8988T (cell line): Measurements from ENCODE around the gene SHROOM3.

Experiments used
- DNase-seq: peaks from one replicate; pipeline ENCODE4 v3.0.0; 2011

Gene SHROOM3

DNA sequence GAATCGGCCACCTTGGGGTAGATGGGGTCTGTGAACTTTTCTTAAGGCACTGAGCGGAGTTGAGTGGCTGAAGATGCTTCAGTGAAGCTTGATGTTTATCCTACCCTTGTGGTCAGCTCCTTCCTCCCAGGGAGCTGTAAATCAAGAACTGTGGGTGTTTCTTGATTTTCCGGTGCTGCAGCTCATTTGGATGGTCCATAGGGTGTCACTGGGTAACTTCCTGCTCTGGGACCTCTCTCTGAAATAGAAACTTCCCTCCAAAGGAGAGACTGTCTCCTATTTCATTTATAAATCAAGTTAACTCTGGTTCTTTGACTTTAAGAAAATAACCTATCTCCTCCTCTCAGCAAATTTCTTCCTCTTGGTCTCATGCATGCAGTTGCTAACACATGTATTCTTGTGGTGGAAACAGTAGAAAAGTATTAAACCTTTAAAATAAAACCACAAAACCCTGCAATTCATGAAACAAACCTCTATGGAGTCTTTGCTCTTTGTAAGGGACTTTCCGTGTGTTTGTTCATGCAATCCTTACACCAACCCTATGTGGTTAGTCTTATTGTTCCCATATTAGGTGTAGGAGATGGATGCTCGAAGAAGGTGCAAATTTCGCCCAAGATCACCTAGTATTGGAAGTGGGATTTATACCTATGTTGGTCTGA lies 110.3 kb downstream of the SHROOM3 start:
- DNase-seq, result no peak

DNA sequence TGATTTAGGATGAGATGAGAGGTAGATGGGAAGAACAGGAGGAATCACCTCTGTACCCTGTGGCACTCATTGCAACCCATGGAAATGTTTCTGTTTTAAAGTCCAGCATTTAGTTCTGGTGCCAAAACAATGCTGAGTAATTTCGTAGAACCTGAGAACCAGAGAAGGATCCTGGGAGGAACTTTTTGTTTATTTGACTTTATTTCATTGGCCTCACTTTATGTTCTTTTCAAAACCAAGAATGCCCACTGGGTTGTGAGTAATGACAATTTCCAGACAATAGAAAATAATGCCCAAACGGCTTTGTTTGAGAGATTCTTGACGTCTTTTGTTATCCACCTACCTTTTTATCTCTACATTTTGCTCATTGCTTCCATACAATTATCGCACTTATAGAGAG lies 111.3 kb downstream of the SHROOM3 start:
- DNase-seq, result no peak

DNA sequence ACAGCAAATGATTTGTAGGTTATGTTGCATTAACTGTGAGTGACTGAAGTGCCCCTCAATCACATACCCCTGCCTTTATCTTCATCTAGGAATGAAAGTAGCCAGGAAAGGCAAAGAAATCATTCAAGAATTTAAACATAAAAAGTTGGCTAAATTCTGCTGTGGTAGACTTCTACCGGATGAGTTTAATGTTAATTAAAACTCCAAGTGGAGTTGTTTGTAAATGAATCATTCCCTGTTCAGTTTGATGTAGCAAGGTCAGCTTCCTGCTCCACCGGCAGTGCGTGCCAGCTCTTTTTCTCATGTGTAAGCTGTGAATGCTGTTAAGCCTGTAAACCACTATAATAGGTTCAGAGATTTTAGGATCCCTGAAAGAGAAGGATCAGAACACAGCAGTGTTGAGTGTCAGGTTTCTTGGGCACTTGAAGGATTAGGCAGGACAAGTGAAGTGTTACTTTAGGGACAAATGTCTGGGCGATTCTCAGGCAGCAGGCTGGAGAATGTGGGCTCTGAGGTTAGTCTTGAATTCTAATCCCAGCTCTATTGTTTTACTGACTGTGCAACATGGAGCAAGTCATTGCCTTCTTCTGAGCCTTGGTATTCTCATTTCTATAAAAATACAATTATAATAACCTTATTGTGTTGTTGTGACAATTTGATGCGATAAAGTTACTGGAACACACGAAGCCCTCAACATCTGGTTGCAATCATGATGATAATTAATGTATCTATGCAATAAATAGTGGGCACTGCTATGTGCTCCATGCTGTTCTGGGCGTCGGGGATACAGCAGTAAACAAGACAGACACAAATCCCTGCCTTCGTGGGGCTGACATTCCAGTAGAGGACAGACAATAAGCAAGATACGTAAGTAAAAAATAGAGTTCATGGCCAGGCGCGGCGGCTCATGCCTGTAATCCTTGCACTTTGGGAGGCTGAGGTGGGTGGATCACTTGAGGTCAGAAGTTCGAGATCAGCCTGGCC lies 112.0 kb downstream of the SHROOM3 start:
- no peak for DNase-seq

DNA sequence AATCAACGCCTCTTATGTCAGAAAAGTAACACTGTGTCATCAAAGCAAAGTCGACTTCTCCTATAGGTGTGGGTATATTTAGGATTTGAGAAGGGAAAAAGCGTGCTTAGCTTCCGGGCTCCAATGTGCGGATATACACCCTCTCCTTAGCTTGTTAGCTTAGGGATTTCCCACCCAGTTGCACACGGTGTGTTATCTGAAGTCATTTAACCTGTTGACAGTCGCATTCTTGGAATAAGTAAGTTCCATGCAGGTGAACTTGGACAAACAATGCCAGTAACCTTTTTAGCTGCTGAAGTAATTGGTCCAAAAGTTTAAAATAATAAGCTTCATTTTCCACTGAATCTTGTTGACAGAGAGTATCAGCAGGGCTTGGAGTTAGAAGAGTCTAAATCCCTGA lies 113.7 kb downstream of the SHROOM3 start:
- DNase-seq, result no peak

DNA sequence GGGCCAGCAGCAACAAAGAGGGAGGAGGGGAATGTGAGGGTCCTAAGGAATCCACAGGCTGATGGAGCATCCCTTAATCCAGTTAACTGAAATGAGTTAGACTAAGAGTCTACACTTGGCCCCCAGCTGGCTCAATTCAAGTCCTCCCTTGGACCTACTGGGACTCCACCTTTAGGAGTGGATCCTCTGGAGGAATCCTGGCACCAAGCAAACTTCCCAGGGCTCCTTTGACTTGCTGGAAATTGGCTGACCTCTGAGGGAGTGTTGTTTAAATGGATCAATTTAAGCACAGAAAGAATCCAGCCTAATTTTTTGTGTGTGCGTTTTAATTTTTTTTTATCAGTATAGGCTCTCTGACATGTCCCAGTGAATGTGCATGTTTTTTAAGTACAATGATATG lies 114.7 kb downstream of the SHROOM3 start:
- DNase-seq, result no peak

DNA sequence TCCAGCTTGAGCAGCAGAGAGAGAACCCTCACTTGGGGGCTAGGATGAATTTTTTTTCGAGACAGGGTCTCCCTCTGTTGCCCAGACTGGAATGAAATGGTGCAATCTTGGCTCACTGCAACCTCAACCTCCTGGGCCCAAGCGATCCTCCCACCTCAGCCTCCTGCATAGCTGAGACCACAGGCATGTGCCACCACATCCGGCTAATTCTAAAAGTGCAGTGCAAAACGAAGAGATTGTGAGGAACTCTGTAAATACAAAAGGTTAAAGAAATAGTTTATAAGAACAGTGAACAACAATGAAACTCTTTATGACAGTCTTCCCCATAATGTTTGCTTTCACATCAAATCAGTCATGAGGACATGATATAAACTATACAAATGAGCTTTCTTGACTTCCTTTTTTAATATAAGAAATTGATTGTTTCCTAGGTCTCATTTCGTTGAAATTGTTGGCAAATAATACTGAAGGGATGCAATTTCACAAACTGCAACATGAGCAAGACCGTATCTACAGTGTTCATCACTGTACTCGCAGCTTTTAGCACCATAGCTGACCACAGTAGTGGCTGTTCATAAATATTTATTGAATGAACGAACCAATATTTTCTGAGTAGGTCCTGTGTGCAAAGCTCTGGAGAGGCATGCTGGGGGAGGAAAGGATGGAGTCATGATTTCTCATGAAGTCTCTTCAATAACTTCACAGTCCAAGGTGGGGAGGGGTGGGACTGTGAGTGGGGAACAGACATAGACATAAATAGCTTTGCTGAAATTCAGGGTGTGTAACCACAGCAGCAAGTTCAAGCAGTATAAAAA lies 116.1 kb downstream of the SHROOM3 start:
- no peak for DNase-seq

DNA sequence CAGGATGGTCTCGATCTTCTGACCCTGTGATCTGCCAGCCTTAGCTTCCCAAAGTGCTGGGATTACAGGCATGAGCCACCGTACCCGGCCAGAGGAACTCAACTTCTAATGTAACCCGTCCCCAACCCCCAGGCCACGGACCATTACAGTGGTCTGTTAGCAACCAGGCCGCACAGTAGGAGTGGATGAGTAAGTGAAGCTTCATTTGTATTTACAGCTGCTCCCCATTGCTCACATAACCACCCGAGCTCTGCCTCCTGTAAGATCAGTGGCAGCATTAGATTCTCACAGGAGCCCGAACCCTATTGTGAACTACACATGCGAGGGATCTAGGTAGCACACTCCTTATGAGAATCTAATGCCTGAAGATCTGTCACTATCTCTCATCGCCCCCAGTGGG lies 119.6 kb downstream of the SHROOM3 start:
- DNase-seq, result no peak

DNA sequence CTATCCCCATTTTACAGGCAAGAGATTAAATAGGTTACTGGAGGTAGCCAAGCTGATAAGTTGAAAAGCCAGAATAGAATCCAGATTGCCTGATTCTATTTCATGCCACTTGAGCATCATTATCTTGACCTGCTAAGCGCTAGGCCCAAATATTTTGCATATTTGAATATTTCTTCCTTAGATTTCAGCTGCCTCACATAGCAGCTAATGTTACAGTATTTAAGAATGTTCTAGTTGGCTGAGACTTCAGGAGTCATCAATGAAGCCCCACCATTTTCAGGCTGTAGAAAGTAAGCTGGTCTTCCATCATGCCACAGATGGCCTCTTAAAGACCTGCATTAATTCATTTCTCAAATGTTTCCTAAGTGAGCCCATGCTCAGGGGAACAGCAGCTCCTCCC lies 121.4 kb downstream of the SHROOM3 start:
- DNase-seq, result no peak

DNA sequence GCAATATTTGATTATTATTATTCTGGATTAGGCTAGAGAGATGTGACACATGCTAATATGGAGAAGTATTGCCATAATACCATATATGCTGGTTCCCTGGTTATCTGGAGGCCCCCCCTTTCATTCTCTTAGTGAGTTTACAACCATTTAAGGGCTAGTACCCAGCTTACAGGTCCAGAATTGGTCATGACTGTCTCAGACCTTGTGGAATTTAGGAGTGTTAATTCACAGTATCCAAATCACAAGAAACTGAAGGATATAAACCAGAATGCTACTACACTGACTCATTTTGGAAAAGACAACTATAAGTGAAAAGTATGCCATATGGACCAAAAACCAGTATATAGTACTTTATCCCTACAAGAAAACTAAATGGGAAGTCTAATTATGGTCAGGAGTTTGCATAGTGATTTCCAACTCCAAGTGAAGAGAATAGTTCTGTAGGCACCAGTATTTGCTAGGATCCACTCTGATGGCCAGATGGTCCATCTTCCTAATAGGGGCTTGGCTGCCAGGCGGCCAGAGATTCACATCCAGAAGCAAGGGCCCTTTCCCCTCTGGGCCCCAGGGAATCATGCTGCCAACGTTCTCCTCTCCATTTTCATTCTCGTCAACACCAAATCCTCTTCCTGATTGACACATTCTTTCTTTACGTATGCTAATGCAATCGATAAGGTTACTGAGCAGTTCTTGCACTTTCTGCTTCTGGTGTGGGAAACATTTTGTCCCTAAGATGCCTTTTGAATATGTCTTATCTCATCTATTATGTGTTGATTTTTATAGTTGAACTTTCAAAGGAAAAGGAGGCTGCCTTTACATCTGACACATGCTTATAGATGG lies 123.6 kb downstream of the SHROOM3 start:
- no peak for DNase-seq

DNA sequence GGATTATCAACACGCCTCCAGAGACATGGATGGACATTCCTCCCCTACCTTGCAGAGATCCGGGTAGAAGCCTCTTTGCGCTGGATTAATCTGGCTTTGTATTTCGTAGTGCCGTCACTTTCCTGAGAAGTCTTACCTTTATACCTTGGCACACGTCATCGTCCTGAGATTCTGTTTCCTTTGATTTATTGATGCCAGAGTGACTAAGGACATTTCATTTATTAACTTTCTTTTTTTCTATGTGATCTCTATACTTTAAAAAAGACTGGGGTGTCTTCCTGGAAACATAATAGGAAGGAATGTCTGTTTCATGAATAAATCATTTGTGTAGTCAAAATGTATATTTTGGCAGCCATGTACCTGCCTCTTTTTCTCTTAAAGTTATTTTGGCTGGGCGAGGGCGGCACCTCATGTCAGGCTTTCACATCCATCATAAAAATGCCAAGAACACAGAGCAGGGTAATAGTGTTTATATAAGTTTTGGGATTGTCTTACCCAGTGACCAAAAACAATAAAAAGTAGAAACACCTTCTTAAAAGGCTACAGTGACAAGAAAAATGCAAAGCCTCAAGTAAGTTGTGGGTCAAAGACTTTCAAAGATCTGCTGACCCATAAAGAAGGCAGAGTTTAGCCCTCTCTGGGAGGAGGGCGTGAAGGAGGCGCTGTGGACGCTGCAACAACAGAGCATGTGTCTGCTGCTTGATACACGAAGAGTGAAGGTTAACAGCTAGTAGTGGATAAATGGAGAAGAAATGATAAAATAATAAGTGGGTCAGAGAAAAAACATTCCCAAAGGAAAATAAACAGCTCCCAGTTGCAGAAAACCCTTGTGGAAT lies 124.4 kb downstream of the SHROOM3 start:
- DNase-seq, result no peak

DNA sequence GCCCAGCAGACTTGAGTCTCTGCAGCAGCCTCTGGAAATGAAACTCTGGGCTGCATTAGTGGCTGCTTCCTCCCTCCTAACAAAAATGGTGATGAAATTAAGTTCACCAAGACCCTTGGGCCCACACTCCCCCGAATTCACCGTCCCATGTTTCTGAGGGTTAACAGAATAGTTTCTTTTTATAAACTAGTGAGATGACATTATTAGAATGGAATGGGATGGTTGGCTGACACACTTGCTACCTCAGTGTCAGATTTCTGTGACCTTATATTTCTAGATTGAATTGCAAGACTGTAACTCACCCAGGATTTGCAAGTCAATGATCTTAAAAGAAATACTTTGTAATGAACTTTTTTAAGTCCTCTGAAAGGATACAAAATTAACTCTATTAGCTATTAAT lies 127.1 kb downstream of the SHROOM3 start:
- DNase-seq, result no peak

DNA sequence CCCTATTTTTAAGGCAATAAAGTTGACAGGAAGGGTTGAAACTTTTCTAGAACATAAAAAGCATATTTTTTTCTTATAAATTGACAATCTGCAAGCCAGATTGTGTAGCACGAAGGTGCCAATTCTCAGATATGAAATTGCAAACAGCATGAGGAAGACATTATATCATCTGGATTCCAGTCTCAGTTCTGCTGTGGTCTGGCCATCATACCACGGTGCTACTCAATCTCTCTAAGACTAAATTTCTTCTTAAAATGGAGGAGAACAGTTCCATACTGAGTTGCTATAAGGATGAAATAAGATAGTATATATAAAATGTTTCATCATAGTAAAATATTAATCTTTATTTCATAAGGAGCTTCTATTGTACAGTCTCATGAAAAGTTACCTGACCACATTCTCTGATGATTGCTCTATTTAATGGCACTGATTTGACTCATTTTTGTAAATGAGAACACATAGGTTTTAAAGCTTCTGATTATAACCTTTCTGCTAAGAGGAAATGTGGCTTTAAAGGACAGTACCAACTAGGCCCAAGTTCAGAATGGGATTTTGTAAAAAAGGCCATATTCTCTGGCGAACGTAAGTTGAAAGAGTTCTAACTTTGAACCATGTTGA lies 127.9 kb downstream of the SHROOM3 start:
- DNase-seq, result no peak

DNA sequence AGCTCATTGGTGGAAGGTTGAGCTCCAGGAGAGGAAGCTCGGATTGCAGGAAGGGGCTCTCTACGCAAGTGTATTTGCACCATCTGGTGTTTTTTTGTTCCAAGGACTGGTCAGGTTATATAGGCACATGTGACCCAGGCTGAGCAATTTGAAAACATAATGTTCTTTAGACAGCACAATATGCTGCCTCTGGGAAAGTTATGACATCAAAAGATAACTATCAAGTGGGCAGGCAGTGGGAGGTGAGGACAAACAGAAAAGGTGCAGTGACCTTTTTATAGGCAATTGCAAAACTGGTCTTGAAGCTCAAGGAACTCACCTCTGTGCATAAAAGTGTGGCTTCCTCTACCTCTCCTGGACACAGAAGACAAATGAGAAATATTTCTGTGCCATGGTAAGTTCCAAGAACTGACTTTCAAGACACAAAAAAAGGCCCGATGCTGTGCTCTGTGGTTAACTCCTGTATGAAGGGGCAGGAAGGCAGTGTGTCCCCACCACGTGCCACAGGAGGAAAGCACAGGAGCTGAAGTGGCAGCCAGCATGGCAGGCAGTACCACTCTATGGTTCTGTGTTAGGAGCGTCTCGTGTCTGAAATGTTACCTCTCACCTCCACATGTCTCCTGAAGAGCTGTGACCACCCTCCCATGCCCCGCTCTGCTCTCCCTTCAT lies 128.6 kb downstream of the SHROOM3 start:
- no peak for DNase-seq

DNA sequence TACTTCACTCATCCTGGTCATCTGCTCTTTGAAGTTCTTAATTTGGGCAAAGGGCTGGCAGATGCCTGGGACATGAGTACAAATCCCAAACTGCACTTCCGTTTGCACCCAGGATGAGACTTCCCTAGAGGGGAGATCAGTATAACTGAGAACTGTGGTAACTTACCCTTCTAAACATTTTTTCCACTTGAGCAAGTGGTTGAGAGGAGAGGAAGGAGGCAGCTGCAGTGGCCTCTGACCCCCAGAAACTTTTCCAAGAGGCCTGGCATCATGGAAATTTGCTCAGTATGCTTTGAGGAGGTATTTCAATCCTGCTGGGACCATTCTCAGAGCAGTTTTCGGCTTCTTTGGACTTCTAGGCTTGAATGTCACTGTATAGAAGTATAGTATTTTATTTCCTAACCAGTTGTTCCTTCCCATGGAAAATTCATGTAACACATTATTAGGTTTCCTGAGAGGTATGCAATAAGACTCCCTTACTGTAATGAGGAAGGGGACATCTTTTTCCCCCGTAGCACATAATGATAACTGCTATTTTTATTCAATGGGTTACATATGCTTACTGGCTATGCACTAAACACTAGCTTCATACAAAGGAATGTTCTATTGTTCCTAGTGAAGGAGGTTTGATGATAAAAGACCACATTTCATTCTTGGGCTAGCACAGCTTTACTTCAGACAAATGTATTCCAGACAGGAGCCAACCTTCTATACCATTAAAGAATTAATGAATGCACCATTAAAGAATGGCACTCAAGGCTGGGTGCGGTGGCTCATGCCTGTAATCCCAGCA lies 129.3 kb downstream of the SHROOM3 start:
- DNase-seq, result no peak

DNA sequence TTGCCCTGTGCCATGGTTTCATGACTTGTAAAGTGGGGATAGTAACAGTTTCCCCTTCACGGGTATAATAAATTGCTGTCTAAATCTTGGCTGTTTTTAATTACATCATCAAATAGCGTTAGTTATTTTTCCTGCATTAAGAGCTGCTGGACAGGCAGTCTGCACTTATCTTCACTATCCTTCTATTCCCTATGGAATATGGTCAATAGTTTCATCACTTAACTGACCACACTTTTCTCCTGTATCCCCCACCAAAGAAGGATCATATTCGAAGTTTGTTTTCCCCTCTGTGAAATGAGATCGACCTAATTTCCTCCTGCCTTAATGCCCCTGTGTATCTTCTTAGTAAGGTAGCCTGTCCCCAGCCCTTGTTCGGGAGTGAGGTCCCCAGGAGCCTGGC lies 133.2 kb downstream of the SHROOM3 start:
- no peak for DNase-seq

DNA sequence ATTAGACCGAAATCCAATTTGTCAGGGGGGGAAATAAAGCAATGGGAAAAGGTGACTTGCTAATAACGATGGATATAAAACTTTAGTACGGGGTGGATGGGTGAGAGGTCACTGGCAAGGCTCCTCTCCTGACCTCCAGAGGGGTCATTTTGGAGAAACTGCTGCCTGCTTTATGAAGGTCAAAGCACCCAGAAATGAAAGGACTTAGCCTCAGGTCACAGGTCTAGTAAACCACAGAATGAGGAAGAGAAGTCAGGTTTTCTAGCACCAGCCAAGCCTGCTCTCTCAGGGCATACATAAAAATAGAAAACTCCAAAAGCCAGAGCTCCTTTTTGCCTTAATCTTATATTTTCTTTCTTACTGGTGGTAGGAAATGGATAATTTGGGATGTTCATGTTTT lies 134.2 kb downstream of the SHROOM3 start:
- no peak for DNase-seq

DNA sequence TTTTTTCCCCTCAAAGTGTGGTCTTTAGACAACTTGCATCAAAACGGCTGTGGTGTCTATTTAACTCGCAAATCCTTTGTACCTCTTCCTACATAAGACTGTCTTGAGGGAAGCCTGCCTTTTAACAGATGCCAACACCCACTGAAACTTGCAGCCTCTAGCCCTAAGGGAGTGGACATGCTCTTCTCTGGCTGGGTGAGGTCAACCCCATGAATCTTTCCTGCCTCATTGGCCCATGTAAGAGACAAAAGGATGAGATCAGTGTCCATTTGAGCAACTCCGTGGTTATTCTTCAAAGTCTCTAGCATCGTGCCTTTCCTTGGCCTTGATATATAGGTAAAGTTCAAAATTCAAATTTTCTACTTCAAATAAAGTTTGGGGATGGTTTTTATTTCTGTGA lies 134.7 kb downstream of the SHROOM3 start:
- DNase-seq, result no peak

DNA sequence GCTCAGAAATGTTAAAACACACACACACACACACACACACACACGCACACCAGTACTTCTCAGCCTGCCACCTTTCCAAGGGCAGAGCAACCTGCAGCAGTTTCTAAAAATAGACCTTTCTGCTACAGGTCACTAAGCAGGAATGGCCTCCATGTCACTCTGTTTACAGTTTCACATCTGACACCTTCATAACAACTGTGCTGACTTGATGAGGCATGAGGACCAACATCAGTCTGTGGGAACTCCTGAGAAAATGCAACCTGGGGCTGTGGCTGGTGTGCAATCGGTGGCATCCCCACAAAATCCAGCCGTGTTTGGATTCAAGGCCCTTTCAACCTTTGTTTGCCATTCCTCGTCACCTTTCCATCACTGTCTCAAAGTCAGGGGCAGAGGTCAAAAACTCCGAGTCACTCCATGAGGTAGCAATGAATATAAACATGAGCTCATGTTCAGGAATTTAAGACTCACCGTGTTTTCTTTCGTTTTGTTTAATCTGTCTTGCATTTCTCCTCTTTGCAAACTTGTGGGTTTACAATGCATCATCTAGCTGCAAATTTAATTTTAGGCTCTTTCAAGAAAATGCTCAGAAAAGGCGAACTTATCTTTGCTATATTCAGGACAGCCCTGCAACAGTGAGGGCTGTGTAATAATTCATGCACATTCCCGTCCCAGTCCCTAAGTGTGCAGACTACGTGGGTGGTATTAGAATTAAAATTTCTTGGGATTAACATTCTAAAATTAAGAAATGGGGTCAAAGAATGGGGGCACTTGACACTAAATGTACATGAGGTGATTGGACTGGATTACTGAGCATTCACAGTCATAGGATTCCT lies 135.3 kb downstream of the SHROOM3 start:
- no peak for DNase-seq

DNA sequence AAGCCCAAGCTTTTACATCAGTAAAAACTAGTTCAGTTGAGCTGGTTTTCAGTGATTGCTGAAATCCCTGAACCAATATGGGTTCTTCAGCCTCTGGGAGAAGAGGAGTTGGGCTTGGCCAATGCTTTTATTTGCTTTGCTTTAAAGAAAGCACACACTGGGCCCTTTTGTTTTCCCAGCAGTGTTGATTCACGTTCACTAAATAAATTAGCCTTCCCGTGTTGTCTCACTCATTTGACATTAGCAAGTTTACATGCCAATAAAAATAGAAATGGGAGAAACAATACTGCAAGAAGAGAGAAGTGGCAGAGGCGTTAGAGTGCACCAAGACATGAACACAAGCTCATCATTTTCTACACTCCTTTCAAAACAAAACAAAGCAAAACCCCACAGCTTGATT lies 136.2 kb downstream of the SHROOM3 start:
- DNase-seq, result no peak
